ENCODE measurements around the gene ARHGAP23. TPM values are rescaled to one million over a fixed set of nuclear protein-coding genes. Genes with fewer than 3 reads are reported as not detected.

ARHGAP23 gene
- total and polyA plus RNA-seq, 2 donors (not counting 1 experiment from before 2014, with no cell fraction given), result 28.1 to 41.1 TPM

GRCh38 chr17:38549285-38549684, 121.0 kb downstream of the ARHGAP23 start:
- Histone ChIP-seq H3K4me1 (ENCODE audit: control insufficient read depth, extremely low read depth, insufficient read depth, low read length) (no peaks in the 10 kb centered on the region), H3K9ac (ENCODE audit: insufficient read depth, low read length) (no peak overlapping the region), H3K4me3 (replicated peaks in 1 of 4; ENCODE audit: control extremely low read depth in 1 of 4, insufficient read depth in 1 of 4, low read depth in 3 of 4, low read length in 4 of 4) (no peak overlapping the region), H4K20me1 (ENCODE audit: control insufficient read depth, extremely low read depth, insufficient read depth, low read length) (no peaks in the 10 kb centered on the region), H3K4me2 (ENCODE audit: extremely low read depth, insufficient read depth, low read length) (no peak overlapping the region), H3K9me3 (ENCODE audit: control insufficient read depth, insufficient read depth, low read depth, low read length) (no peaks in the 10 kb centered on the region), H2AFZ (ENCODE audit: low read length) (no peak overlapping the region), H3K79me2 (ENCODE audit: control insufficient read depth, insufficient read depth, low read length) (no peaks in the 10 kb centered on the region), H3K27me3 (ENCODE audit: control insufficient read depth, insufficient read depth, low read length) (peaks cover 4% of the 10 kb centered on the region), H3K27ac (ENCODE audit: insufficient read depth, low read length) (no peak overlapping the region), H3K36me3 (ENCODE audit: control insufficient read depth, insufficient read depth, low read length) (no peaks in the 10 kb centered on the region)
- TF ChIP-seq CTCF (conservative IDR thresholded peaks at IDR 0.05 in 1 of 2, IDR thresholded peaks at IDR 0.05 in 1 of 2; ENCODE audit: low read depth in 1 of 2, low read length in 2 of 2), result no peak
- no peak for TF ChIP-seq EZH2 (IDR thresholded peaks at IDR 0.05; ENCODE audit: low read length, missing control alignments)
- no peak for DNase-seq (ENCODE audit: low read depth in 2 of 2)

- no peak overlapping the region for H2AFZ ChIP-seq (ENCODE audit: low read length)
- no peaks in the 10 kb centered on the region for H3K36me3 ChIP-seq (ENCODE audit: control insufficient read depth, insufficient read depth, low read length)
- no peak overlapping the region for H3K4me3 ChIP-seq (replicated peaks in 1 of 4; ENCODE audit: control extremely low read depth in 1 of 4, insufficient read depth in 1 of 4, low read depth in 3 of 4, low read length in 4 of 4)
- no peaks in the 10 kb centered on the region for H3K9me3 ChIP-seq (ENCODE audit: control insufficient read depth, insufficient read depth, low read depth, low read length)
- TF ChIP-seq EZH2 (IDR thresholded peaks at IDR 0.05; ENCODE audit: low read length, missing control alignments) (no peak), CTCF (conservative IDR thresholded peaks at IDR 0.05 in 1 of 2, IDR thresholded peaks at IDR 0.05 in 1 of 2; ENCODE audit: low read depth in 1 of 2, low read length in 2 of 2) (no peak)
- DNase-seq (ENCODE audit: low read depth in 2 of 2), result peak; percentile 33 to 85
- no peak overlapping the region for H3K4me2 ChIP-seq (ENCODE audit: extremely low read depth, insufficient read depth, low read length)
- H3K79me2 ChIP-seq (ENCODE audit: control insufficient read depth, insufficient read depth, low read length), result no peaks in the 10 kb centered on the region
- H3K27ac ChIP-seq (ENCODE audit: insufficient read depth, low read length), result no peak overlapping the region
- H3K27me3 ChIP-seq (ENCODE audit: control insufficient read depth, insufficient read depth, low read length), result peaks cover 14% of the 10 kb centered on the region
- H3K9ac ChIP-seq (ENCODE audit: insufficient read depth, low read length), result no peak overlapping the region
- H4K20me1 ChIP-seq (ENCODE audit: control insufficient read depth, extremely low read depth, insufficient read depth, low read length), result no peaks in the 10 kb centered on the region
- no peaks in the 10 kb centered on the region for H3K4me1 ChIP-seq (ENCODE audit: control insufficient read depth, extremely low read depth, insufficient read depth, low read length)
These were observed 122.4 kb downstream of the ARHGAP23 start for GRCh38 chr17:38550661-38551060.

- no peaks in the 10 kb centered on the region for H3K9me3 ChIP-seq (ENCODE audit: control insufficient read depth, insufficient read depth, low read depth, low read length)
- peaks cover 14% of the 10 kb centered on the region for H3K27me3 ChIP-seq (ENCODE audit: control insufficient read depth, insufficient read depth, low read length)
- no peak overlapping the region for H3K4me3 ChIP-seq (replicated peaks in 1 of 4; ENCODE audit: control extremely low read depth in 1 of 4, insufficient read depth in 1 of 4, low read depth in 3 of 4, low read length in 4 of 4)
- DNase-seq (ENCODE audit: low read depth in 2 of 2), result no peak
- no peaks in the 10 kb centered on the region for H3K36me3 ChIP-seq (ENCODE audit: control insufficient read depth, insufficient read depth, low read length)
- TF ChIP-seq CTCF (conservative IDR thresholded peaks at IDR 0.05 in 1 of 2, IDR thresholded peaks at IDR 0.05 in 1 of 2; ENCODE audit: low read depth in 1 of 2, low read length in 2 of 2) (no peak), EZH2 (IDR thresholded peaks at IDR 0.05; ENCODE audit: low read length, missing control alignments) (no peak)
- no peak overlapping the region for H3K9ac ChIP-seq (ENCODE audit: insufficient read depth, low read length)
- H3K27ac ChIP-seq (ENCODE audit: insufficient read depth, low read length), result no peak overlapping the region
- no peak overlapping the region for H2AFZ ChIP-seq (ENCODE audit: low read length)
- H3K79me2 ChIP-seq (ENCODE audit: control insufficient read depth, insufficient read depth, low read length), result no peaks in the 10 kb centered on the region
- H3K4me2 ChIP-seq (ENCODE audit: extremely low read depth, insufficient read depth, low read length), result no peak overlapping the region
- H4K20me1 ChIP-seq (ENCODE audit: control insufficient read depth, extremely low read depth, insufficient read depth, low read length), result no peaks in the 10 kb centered on the region
- no peaks in the 10 kb centered on the region for H3K4me1 ChIP-seq (ENCODE audit: control insufficient read depth, extremely low read depth, insufficient read depth, low read length)
These were observed 122.9 kb downstream of the ARHGAP23 start for GRCh38 chr17:38551121-38551520.
